Activated gamma-delta T cell (primary cell): ENCODE data around the gene NUDCD3.

Experiments used
- DNase-seq: peaks from one replicate; lab custom pipeline; 2025; lab: John Stamatoyannopoulos, UW
- total RNA-seq, 2 donors: gene quantifications; one replicate each; lab custom pipeline; 2026; lab: John Stamatoyannopoulos, UW

The NUDCD3 gene
- 79.4 to 92.2 reads per million in 2 donors for total RNA-seq

DNA sequence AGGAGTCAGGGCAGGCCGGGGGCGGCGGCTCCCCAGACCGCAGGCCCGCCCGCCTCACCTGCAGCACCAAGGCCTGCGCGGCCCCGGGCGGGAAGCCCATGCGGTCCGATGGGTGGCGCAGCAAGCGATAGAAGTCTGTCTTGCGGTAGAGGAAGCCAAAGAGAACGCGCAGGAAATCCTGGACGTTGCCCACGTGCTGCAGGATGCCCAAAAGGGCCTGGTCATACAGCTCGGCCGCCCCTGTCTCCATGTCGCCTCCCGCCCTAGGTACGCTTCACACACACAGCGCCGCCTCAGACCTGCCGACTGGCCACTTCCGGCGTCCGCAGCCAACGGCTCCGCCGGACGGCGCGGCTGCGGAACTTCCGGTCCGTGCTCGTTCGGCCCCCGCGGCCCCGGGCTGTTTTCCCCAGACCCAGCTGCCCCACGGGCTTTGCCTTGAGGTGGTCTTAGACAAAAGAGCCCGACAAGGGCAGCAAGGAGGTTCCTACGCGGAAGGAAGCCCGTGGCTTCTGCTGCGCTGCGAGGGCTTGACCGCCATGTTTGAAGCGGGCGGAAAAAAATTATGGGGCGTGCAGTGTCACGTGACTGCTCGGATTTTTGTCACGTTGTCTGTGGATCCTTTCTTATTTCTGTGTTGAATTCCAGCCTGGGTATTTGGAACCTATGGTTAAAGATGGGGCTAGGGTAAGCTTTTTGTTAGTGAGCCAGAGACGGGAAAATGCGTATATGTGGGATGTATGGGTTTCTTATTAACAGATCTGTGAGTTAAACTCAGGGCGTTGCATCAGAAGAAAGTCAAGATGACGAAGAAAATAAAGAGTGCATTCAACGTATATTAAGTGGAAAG lies at the start of gene NUDCD3:
NUDCD3 (minus strand) TSS at position 308 of the 850 bp plus-strand sequence; CDS start at position 250, 58 bp downstream.
- peak; percentile 62 for DNase-seq

DNA sequence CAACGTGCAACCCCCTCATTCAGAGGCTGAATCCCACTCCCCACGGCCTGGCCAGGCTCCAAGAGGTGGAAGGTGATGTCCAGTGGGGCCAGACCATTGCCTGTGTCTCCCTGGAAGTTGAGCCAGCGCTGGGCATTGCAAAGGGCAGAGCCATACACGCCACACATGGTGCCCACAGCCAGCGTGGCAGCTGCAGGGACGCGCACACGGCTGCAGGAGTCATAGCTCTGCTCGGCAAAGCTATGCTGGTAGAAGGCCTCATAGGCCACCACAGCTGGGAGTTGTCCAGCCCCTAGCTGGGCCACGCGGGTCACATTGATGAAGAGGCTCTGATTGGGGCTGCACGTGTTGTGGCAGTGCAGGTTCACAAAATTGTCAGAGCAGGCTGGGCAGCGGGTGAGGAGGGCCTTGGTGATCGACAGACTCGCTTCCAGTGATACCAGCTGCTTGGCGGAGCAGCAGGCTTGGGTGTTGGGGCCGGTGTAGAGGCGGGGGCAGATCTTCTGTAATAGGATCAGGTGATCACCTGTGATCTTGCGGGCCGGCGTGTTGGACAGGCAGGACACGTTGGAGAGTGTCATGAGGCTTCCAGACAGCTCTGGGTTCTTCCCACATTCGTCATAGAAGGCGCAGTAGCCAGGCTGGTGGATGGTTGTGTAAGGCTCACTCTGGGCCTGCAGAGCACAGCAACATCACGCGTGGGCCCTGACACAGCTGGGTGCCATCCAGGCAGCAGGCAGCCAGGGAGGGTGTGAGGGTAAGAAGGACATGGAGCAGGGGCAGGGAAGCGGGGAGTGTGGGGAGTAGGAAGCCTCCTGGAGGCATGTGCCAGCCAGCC lies 49.4 kb upstream of the NUDCD3 start:
- DNase-seq: no peak

DNA sequence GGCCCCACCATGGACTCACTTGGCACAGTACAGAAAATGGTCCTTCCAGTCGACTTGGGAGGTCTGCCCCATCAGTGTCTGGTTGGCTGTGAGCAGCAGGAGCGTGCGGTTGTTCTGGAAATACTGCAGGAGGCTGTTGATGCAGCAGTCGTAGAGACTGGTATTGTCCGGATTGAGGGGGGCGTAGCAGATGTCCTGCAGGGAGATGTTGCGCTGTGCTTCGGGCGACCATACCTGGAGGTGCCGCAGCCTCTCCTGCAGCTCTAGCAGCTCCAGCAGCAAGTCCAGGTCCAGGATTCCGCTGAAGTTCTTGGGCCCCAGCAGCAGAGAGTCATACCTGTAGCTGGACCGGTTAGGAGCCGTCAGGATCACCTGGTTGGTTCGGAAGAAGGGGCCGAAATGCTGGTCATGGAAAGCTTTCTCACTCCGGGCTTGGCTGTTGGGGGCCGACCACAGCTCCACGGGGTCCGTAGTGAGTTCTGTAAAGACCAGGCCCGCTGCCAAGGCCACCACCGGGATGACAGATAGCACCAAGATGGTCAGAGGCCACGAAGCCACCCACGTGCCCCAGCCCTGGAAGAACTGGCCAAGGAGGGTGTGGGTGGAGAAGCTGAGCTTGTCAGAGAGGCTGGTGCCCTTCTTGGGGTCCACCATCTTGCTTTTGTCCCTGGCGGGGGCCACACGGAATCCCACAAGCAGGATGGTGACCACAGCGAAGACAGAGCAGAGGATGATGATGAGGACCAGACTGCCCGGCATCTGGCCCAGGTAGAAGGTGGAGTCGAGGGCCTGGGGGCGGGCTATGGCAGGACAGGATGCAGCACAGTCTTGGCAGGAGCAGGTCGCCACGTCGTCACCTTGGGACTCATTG lies 48.6 kb upstream of the NUDCD3 start:
- no peak for DNase-seq

DNA sequence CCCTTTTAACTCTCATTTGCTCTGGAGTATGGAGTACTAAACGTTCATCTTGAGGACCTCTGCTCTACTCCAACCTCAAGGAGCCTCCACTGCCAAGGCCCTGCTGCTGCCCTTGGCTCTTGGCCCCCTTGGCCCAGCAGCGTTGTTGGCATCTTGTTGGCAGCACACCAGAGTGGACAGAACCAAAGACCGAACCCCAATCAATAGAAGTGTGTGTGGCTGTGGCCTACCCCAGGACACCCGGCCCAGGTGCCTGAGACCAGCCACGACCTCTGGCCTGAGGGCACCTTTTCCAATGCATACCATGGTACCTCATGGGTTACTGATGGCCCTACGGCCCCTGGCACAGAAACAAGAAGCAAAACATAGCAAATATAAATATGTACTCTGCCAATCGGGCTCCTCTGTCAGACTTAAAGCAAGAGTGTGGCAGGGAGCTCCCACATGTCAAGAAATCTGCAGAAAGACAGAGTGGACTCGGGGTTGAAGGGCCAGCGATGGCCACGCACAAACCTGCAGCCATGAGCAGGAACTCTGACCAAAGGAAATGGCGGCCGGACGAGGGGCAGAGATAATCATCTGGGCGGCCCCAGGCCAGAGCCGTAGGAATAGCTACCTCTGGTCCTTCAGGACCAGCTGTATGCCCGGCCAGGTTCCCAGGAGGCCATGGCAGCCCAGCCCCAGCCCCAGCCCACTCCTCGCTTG lies 47.8 kb upstream of the NUDCD3 start:
- no peak for DNase-seq

DNA sequence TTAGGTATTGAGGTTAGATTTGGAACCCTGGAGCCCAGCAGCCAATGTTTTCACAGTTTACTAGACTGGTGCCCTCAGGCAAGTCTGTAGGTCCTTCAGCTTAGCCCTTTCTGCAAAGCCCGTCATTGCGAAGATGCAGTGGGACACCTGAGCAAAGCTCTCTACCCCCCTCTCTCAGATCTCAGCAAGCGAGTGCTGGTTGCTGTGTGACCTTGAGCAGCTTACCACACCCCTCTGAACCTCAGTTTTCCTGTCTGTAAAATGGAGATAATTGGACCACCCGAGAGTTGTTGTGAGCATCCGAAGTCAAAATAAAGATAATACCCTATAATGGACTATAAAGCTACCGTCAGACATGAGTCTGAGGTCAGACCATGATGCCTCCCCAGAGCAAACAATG lies 47.0 kb upstream of the NUDCD3 start:
- no peak for DNase-seq

DNA sequence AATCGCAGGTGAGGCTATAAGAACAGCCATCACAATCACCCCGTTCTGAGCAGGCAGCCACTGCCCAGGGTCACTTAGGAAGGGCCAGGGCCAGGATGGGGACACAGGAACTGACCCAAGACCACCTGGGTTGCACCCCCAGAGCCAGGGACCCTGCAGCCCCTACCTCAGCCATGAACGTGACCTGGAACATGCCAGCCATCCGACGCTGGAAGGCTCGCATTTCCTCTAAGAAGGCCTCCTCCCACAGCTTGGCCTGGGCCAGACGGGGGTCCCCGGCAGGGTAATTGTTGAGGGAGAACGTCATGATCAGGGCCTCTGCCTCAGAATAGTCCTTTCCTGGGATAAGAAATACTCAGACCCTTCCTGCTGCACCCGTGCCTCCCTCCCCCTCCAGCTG lies 45.6 kb upstream of the NUDCD3 start:
- no peak for DNase-seq

DNA sequence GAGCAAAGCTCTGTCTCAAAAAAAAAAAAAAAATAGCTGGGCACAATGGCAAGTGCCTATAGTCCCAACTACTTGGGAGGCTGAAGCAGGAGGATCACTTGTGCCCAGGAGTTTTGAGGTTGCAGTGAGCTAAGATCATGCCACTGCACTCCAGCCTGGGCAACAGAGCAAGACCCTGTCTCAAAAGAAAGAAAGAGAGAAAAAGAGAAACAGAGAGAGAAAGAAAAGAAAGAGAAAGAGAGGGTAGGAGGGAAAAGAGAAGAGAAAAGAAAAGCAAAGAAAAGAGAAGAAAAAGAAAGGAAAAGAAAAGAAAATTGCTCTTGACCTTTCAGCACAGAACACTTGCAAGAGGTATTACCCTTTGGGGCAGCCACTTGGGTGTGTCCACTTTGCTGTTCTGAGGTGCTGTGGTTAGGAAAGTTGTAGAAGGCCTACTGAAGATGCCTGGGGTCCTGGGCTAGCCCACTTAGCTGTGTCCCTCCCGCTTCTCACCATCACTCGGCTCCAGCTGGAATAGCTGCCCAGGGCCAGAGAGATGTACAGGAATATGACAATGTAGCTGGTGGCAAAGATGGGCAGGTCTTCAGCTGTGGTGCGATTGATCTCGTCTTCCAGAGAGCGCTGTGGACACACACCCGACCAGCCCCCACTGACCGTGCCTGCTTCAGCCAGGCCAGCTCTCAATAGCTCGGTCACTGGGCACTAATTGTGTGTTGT lies 45.0 kb upstream of the NUDCD3 start:
- no peak for DNase-seq

DNA sequence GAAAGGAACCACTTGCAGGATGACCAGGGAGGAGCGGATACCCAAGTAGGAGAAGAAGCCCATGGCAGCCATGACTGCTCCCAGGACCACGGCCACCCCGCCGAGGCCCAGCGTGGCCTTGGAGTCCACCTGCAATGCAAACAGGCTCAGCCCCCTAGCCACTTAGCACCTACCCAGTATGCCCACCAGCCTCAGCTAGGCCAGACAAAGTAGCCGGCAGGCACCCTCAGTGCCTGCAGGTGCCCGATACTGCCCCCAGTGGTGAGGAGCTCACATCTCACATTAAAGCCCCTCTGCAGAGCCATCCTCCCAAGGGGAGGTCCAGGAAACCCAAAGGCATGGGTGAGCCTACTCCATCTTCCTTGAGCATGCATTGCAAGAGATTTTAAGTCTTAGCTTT lies 44.0 kb upstream of the NUDCD3 start:
- DNase-seq: no peak

DNA sequence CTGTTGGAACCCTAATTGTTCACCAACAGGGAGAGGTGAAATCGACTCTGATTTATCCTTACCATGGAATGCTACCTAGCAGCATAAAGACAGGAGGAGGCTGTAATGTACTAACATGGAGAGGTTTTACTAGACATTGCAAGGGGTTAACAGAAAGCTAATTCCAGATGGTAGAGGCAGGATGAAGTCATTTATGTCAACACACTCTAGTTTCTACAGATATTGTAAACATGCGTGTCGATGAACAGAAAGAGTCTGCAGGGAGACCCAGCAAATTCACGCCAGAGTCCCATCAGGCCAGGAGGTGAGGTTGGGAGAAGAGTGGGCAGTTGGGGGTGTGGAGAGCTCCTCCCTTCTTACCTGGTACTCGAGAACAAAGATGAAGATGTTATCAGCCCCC lies 43.6 kb upstream of the NUDCD3 start:
- no peak for DNase-seq

DNA sequence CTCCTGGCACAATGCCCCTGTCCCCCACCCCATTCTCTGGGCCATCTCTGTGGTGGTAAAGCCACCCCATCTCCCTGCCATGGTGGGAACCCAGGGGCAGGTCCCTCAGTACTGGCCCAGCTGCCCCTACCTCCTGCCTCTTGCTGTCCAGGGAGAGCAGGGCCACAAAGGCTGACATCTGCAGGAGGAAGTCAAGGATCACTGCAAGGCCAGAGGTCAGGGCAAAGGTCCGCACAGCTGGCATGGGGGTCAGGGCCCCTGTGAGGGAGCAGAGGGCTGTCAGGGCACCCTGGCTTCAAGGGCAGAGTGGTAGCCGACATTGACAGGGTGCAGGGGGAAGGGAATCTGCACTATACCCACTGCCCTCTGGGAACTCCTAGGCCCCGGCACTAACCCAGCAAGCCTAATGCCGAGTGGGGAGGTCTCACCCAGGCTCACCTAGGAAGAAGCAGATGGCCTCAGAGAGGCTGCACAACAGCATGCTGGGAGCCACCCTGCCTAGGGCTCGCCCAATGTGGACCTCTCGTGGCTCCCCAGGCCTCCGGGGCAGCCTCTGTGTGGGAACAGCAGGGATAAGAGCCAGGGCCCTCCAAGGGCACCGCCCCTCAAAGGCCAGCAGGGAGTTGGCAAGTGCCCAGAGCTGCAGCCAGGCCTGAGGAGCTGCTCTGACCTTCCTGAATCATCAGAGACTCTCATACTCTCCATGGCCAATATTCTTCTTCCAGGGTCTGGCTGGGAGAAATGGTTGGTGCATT lies 43.0 kb upstream of the NUDCD3 start:
- DNase-seq: no peak

DNA sequence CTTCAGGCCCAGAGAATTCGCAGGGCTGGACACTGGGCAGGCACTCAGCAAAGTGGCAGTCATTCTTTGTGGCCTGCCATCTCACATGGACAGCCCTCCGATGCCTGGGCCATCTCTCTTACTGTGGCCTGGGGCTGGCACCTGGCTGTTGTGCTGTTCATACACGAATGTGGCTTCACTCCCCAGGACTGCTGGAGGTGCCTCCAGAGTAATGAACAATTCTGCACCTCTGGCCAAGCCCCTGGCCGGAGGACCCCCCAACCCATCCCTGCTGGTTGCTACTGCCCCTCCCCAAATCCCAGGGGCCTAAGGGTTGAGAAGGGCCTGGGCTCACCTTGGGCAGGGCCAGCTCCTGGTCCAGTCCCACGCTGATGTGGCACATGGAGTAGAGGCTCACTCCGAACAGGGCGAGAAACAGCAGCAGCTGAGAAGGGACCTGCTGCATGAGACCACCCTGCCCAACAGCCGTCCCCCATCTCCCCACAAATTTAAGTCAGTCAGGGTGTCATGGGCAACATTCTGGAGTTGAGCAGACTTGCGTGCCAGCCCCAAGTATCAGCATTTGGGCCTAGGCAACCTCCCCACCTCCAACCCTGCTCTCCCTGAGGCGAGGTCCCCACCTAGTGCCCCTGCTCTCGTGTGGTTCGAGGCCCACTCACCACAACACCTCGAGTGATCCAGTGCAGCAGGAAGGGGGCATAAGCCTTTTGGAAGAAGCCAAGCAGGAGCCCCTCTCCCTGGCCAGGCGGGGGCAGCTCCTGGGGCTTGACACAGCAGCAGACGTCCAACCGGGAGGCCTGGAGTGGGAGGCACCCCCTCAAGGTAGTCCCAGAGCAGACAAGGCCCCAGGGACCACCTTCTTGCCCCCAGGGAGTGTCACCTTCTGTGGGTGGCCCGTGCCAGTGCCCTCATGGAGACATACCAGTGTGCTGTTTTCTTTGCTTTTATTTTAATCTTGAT lies 41.2 kb upstream of the NUDCD3 start:
- no peak for DNase-seq

DNA sequence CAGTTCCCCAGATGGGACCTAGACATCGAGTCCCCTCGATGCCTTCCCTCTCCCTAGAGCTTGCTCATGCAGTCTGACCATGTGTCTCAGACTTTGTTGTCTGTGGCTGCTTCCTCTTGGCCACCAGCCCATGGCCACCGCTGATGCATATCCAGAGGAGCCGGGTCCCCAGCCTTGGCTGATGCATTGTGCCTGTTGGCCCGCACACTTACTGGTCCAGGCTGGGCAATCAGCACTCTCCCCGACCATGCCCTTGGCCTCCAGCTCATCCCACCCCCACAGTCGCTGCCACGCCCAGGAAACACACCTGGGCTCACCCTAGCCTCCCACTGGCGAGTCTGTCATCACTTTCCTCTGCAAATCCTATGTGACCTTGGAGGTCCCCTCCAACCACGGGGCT lies 40.5 kb upstream of the NUDCD3 start:
- DNase-seq: no peak

DNA sequence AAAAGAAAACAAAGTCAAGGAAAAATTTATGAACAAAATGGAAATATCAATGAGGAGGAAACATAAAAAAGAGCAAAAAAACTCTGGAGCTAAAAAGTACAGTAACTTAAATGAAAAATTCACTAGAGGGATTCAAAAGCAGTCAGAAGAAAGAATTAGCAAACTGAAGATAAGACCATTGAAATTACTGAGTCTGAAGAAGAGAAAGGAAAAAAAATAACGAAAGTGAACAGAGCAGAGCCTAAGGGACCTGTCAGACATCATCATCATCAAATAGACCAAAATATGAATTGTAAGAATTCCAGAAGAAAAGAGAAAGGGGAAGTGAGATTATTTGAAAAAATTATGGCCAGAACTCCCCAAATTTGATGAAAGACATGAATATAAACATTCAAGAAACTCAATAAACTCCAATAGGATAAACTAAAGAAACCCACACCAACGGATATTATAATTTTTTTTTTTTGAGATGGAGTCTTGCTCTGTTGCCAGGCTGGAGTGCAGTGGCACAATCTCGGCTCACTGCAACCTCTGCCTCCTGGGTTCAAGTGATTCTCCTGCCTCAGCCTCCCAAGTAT lies 34.4 kb upstream of the NUDCD3 start:
- no peak for DNase-seq

DNA sequence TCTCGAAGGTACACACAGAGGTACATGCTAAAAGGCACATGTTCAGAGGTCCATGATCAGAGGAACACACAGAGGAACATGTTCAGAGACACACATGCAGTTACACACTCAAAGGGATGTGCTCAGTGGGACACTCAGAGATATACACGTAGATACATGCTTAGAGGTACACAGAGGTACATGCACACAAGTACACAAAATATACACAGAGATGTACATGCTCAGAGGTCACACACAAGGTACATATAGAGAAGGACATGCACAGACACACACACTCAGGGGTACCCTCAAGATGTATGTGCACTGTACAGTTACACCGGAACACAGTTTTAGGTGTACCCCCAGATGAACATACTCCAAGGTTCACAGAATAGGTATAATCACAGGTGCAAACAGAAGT lies 31.9 kb upstream of the NUDCD3 start:
- no peak for DNase-seq

DNA sequence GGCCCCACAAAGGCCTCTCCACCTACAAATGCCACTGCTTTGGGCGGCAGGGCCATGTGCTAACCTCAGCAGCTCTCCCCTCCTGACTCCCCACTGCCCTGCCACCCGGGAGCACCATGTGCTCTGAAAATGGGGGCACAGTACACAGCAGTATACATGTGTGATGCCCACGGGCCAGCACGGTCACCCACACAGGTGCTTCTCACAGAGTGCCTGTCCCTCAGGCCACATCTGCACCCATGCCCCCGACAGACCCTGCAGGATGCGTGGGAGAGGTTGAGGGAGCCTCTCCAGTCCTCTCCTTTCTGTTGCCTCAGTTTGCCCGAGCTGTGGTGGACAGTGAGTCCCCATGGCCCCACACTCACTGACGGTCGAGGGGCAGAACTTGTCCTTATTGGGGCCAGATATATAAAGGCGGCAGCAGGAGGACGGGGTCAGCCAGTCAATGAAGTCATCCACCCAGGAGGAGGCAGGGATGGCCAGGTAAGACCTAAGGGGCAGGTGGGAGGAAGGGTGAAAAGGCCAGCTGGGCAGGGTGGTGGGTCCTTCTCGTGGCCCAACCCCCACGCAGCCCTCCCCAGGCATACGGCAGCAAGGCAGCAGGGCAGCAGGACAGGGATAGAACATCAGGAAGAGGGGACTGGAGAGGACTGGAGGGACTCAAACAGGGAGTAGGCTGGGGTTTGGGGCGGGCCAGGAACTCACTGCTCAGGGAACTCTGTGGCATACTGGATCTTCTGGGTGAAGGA lies 31.1 kb upstream of the NUDCD3 start:
- no peak for DNase-seq

DNA sequence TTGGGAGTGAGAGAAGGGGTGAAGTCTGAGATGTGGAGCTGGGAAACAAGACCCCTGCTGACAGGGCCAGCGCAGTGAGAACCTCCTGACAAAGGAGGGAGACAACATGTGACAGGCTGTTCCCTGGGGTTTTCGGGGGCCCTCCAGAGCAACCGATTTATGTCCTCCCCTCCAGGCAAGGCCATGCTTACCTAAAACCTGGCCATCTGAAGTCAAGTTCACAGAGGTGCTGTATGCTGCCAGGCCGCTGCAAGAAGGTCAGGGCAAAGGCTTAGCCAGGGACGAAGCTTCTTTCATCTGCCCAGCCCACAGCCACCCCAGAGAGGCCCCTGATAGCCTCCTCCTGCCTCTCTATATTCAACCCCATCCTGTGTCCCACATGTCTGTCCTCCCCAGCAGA lies 30.1 kb upstream of the NUDCD3 start:
- no peak for DNase-seq

DNA sequence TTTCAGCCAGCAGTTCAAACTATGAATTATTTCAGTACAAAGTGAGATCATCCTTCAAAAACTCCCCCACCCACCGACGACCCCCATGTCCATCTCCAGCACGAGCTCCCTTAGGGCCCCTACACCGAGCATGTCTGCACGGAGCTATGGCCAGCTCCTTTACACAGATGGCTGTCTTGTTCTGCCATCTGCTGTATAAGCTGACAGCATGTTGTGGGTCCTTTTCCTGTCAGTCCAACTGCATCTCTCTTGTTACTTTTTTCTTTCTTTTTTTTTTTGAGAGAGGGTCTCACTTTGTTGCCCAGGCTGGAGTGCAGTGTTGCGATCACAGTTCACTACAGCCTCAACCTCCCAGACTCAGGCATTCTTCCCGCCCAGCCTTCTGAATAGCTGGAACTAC lies 29.1 kb upstream of the NUDCD3 start:
- DNase-seq: no peak

DNA sequence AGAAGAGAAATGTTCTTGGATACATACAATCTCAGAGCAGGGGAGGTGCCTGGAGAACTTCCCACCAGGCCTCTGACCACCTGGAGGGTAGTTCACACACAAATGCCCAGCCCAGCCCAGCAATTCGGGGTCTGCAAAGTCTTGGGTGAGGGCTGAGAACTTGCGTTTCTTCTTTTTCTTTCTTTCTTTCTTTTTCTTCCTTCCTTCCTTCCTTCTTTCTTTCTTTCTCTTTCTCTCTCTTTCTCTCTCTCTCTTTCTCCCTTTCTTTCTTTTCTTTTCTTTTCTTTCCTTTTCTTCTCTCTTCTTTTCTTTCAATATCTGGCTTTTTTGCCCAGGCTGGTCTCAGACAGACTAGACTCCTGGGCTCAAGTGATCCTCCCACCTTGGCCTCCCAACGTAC lies 28.3 kb upstream of the NUDCD3 start:
- DNase-seq: no peak
